ENCODE data around the gene COL23A1.

The COL23A1 gene

DNA sequence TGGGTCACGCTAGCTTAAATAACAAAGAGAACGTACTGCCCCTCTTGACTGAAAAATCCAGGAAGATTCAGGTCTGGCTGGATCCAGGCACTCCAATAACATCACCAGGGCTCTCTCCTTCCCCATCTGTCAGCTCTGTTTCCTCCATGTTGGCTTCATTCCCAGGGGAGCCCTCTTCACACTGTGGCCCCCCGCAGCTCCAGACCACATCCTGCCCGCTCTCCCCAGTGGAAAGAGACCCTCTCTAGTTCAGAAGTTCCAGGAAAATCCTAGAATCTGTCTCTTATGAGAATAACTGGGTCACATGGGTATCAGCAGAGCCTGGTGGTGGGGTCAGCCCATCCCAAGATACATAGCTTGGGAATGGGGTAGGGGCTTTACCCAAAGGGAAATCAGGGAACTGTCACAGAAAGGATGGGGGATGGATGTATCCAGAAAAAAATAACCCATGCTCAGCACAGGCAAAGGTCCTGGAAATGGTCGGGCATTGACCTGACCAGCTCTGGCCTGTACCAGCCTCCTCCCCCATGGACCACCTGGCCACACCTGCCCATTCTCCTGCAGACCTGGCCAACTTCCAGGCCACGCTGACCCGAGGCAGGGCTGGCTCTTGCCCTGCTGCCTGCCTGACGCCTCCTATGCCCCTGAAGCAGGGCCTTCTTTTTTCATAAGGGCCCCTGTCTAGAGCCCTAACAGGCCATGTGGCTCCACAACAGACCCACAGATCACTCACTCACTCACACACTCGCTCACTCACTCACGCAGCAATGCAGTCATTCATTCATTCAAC is 65.9 kb downstream of the COL23A1 start:
- WGBS, 2 donors (ENCODE audit: extremely low coverage in 2 of 2, insufficient read length in 2 of 2, insufficient replicate concordance in 1 of 2): no CpG with 5 or more reads among the region's 10 CpGs
- no peaks in the 10 kb centered on the region for H3K36me3 ChIP-seq (replicated peaks in 1 of 2; ENCODE audit: control insufficient read depth in 2 of 2, insufficient read depth in 2 of 2, low read length in 2 of 2)
- H3K4me1 ChIP-seq (ENCODE audit: control insufficient read depth in 2 of 2, insufficient read depth in 1 of 2, low read depth in 1 of 2, low read length in 2 of 2): peaks cover 10 to 13% of the 10 kb centered on the region in 2 donors
- no peak overlapping the region for H3K4me2 ChIP-seq (ENCODE audit: insufficient read depth, low read length, poor library complexity, severe bottlenecking)
- H2BK15ac ChIP-seq (ENCODE audit: low read length): no peak overlapping the region
- no peak overlapping the region for H2BK120ac ChIP-seq (ENCODE audit: low read depth, low read length)
- no peaks in the 10 kb centered on the region for H3K79me1 ChIP-seq (ENCODE audit: low read depth, low read length)
- H3K23ac ChIP-seq (ENCODE audit: low read depth, low read length, poor library complexity): no peak overlapping the region
- H2AFZ ChIP-seq (ENCODE audit: low read length): no peak overlapping the region
- no peaks in the 10 kb centered on the region for H3K27me3 ChIP-seq (ENCODE audit: control insufficient read depth in 3 of 3, insufficient read depth in 3 of 3, low read depth in 1 of 3, low read length in 3 of 3)
- no peak overlapping the region for H4K8ac ChIP-seq (ENCODE audit: low read depth, low read length)
- no peak overlapping the region for H3K4ac ChIP-seq (ENCODE audit: low read length)
- H3K9me3 ChIP-seq (replicated peaks in 1 of 2; ENCODE audit: control insufficient read depth in 2 of 2, insufficient read depth in 1 of 2, low read depth in 1 of 2, low read length in 2 of 2): peaks cover 2 to 10% of the 10 kb centered on the region in 2 donors
- no peak overlapping the region for H4K91ac ChIP-seq (ENCODE audit: low read depth, low read length, poor library complexity)
- peak overlapping the region; percentile 32 for H2BK5ac ChIP-seq (ENCODE audit: low read length)
- DNase-seq (ENCODE audit: low spot score): no peak
- H3K18ac ChIP-seq (ENCODE audit: low read length): no peak overlapping the region
- H3K27ac ChIP-seq (replicated peaks; ENCODE audit: low read length): no peak overlapping the region
- no peak overlapping the region for H3K14ac ChIP-seq (ENCODE audit: low read length)
- H3K9ac ChIP-seq (ENCODE audit: low read depth, low read length, poor library complexity): no peak overlapping the region
- no peak overlapping the region for H2AK5ac ChIP-seq (ENCODE audit: low read depth, low read length)
- no peak overlapping the region for H2BK12ac ChIP-seq (ENCODE audit: low read length)
- no peak overlapping the region for H3K4me3 ChIP-seq (ENCODE audit: low read length in 2 of 2)

DNA sequence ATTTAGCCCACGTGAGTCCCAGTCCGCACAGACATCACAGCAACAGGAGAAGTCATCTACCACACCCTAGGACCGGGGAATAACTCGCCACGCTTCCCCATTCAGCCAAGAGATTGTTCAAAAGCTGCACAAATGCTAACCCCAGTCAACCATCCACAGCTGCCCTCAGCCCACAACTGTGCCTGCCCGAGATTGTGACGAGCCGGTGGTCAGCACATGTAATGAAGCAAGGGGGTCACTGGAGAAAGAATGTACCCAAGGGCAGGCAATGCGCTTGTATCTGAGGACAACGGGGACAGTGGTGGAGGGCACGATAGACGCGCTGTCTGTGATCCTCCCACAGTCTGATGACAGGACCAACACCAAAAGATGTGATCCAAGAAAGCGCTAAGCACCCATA is 67.8 kb downstream of the COL23A1 start:
- WGBS, 2 donors (ENCODE audit: extremely low coverage in 2 of 2, insufficient read length in 2 of 2, insufficient replicate concordance in 1 of 2): no CpG with 5 or more reads among the region's 14 CpGs

DNA sequence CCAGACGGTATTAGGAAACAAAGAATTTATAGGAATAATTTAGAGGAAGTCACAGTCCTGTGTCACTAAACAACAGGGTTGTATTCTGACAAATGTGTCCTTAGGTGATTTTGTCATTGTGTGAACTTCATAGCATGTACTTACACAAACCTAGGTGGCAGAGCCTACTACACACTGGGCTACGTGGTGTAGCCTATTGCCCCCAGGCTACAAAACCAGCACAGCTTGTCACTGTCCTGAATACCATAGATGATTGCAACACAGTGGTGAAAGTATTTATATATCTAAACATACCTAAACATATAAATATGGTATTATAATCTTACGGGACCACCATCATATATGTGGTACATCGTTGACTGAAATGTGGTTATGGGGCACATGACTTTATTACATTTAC is 69.3 kb downstream of the COL23A1 start:
- no peak for DNase-seq (ENCODE audit: low spot score)

More for the DNA sequence above, 67.8 kb downstream of the COL23A1 start:
- H2BK15ac ChIP-seq (ENCODE audit: low read length): no peak overlapping the region
- no peak overlapping the region for H3K14ac ChIP-seq (ENCODE audit: low read length)
- H2BK12ac ChIP-seq (ENCODE audit: low read length): no peak overlapping the region
- no peak overlapping the region for H3K23ac ChIP-seq (ENCODE audit: low read depth, low read length, poor library complexity)
- H3K4me1 ChIP-seq (ENCODE audit: control insufficient read depth in 2 of 2, insufficient read depth in 1 of 2, low read depth in 1 of 2, low read length in 2 of 2): peaks cover 10 to 13% of the 10 kb centered on the region in 2 donors
- no peak overlapping the region for H3K18ac ChIP-seq (ENCODE audit: low read length)
- no peak overlapping the region for H3K27ac ChIP-seq (replicated peaks; ENCODE audit: low read length)
- no peak for DNase-seq (ENCODE audit: low spot score)
- H3K9me3 ChIP-seq (replicated peaks in 1 of 2; ENCODE audit: control insufficient read depth in 2 of 2, insufficient read depth in 1 of 2, low read depth in 1 of 2, low read length in 2 of 2): peaks cover 4 to 13% of the 10 kb centered on the region in 2 donors
- H2BK120ac ChIP-seq (ENCODE audit: low read depth, low read length): no peak overlapping the region
- H3K4ac ChIP-seq (ENCODE audit: low read length): no peak overlapping the region
- H3K9ac ChIP-seq (ENCODE audit: low read depth, low read length, poor library complexity): no peak overlapping the region
- no peak overlapping the region for H2AK5ac ChIP-seq (ENCODE audit: low read depth, low read length)
- no peak overlapping the region for H4K8ac ChIP-seq (ENCODE audit: low read depth, low read length)
- H2AFZ ChIP-seq (ENCODE audit: low read length): no peak overlapping the region
- no peaks in the 10 kb centered on the region for H3K79me1 ChIP-seq (ENCODE audit: low read depth, low read length)
- H3K4me2 ChIP-seq (ENCODE audit: insufficient read depth, low read length, poor library complexity, severe bottlenecking): no peak overlapping the region
- H2BK5ac ChIP-seq (ENCODE audit: low read length): no peak overlapping the region
- no peaks in the 10 kb centered on the region for H3K36me3 ChIP-seq (replicated peaks in 1 of 2; ENCODE audit: control insufficient read depth in 2 of 2, insufficient read depth in 2 of 2, low read length in 2 of 2)
- no peak overlapping the region for H4K91ac ChIP-seq (ENCODE audit: low read depth, low read length, poor library complexity)
- H3K27me3 ChIP-seq (ENCODE audit: control insufficient read depth in 3 of 3, insufficient read depth in 3 of 3, low read depth in 1 of 3, low read length in 3 of 3): no peaks in the 10 kb centered on the region
- peak overlapping the region in 1 of 2 donors; percentile 32 for H3K4me3 ChIP-seq (ENCODE audit: low read length in 2 of 2)

DNA sequence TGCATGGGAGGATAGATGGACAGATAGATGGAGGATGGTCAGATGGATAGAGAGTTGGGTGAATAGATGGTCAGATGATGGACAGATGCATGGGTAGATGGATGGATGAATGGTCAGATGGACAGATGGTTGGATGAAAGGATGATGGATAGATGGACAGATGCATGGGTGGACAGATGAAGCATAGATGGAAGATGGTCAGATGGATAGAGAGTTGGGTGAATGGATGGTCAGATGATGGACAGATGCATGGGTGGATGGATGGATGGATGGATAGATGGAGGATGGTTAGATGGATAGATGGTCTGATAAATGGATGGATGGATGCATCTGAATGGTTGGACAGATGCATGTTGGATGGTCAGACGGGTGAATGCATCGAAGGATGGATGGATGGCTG is 70.4 kb downstream of the COL23A1 start:
- H3K9me3 ChIP-seq (replicated peaks in 1 of 2; ENCODE audit: control insufficient read depth in 2 of 2, insufficient read depth in 1 of 2, low read depth in 1 of 2, low read length in 2 of 2): peaks cover 4 to 9% of the 10 kb centered on the region in 2 donors

More for the DNA sequence above, 69.3 kb downstream of the COL23A1 start:
- Histone ChIP-seq H2BK15ac (ENCODE audit: low read length) (no peak overlapping the region), H4K8ac (ENCODE audit: low read depth, low read length) (no peak overlapping the region), H3K27me3 (ENCODE audit: control insufficient read depth in 3 of 3, insufficient read depth in 3 of 3, low read depth in 1 of 3, low read length in 3 of 3) (no peaks in the 10 kb centered on the region), H3K4me3 (ENCODE audit: low read length in 2 of 2) (no peak overlapping the region), H3K14ac (ENCODE audit: low read length) (no peak overlapping the region), H2AK5ac (ENCODE audit: low read depth, low read length) (no peak overlapping the region), H3K79me1 (ENCODE audit: low read depth, low read length) (no peaks in the 10 kb centered on the region), H3K36me3 (replicated peaks in 1 of 2; ENCODE audit: control insufficient read depth in 2 of 2, insufficient read depth in 2 of 2, low read length in 2 of 2) (no peaks in the 10 kb centered on the region), H2BK12ac (ENCODE audit: low read length) (no peak overlapping the region), H2AFZ (ENCODE audit: low read length) (no peak overlapping the region), H3K4ac (ENCODE audit: low read length) (no peak overlapping the region), H4K91ac (ENCODE audit: low read depth, low read length, poor library complexity) (no peak overlapping the region), H3K4me2 (ENCODE audit: insufficient read depth, low read length, poor library complexity, severe bottlenecking) (no peak overlapping the region), H3K23ac (ENCODE audit: low read depth, low read length, poor library complexity) (no peak overlapping the region), H2BK120ac (ENCODE audit: low read depth, low read length) (no peak overlapping the region), H3K9me3 (replicated peaks in 1 of 2; ENCODE audit: control insufficient read depth in 2 of 2, insufficient read depth in 1 of 2, low read depth in 1 of 2, low read length in 2 of 2) (peaks cover 4 to 12% of the 10 kb centered on the region in 2 donors), H2BK5ac (ENCODE audit: low read length) (no peak overlapping the region), H3K4me1 (ENCODE audit: control insufficient read depth in 2 of 2, insufficient read depth in 1 of 2, low read depth in 1 of 2, low read length in 2 of 2) (peaks cover 0 to under 1% of the 10 kb centered on the region in 2 donors), H3K9ac (ENCODE audit: low read depth, low read length, poor library complexity) (no peak overlapping the region), H3K18ac (ENCODE audit: low read length) (no peak overlapping the region), H3K27ac (replicated peaks; ENCODE audit: low read length) (no peak overlapping the region)
- no CpG with 5 or more reads among the region's 4 CpGs for WGBS, 2 donors (ENCODE audit: extremely low coverage in 2 of 2, insufficient read length in 2 of 2, insufficient replicate concordance in 1 of 2)

More for the DNA sequence above, 70.4 kb downstream of the COL23A1 start:
- no peaks in the 10 kb centered on the region for H3K36me3 ChIP-seq (replicated peaks in 1 of 2; ENCODE audit: control insufficient read depth in 2 of 2, insufficient read depth in 2 of 2, low read length in 2 of 2)
- no peak overlapping the region for H2AK5ac ChIP-seq (ENCODE audit: low read depth, low read length)
- H4K8ac ChIP-seq (ENCODE audit: low read depth, low read length): no peak overlapping the region
- no peak overlapping the region for H3K18ac ChIP-seq (ENCODE audit: low read length)
- no peak overlapping the region for H4K91ac ChIP-seq (ENCODE audit: low read depth, low read length, poor library complexity)
- no CpG with 5 or more reads among the region's 2 CpGs for WGBS, 2 donors (ENCODE audit: extremely low coverage in 2 of 2, insufficient read length in 2 of 2, insufficient replicate concordance in 1 of 2)
- no peaks in the 10 kb centered on the region for H3K4me1 ChIP-seq (ENCODE audit: control insufficient read depth in 2 of 2, insufficient read depth in 1 of 2, low read depth in 1 of 2, low read length in 2 of 2)
- H3K23ac ChIP-seq (ENCODE audit: low read depth, low read length, poor library complexity): no peak overlapping the region
- H3K27ac ChIP-seq (replicated peaks; ENCODE audit: low read length): no peak overlapping the region
- no peak overlapping the region for H3K4me2 ChIP-seq (ENCODE audit: insufficient read depth, low read length, poor library complexity, severe bottlenecking)
- H3K4ac ChIP-seq (ENCODE audit: low read length): no peak overlapping the region
- H3K27me3 ChIP-seq (ENCODE audit: control insufficient read depth in 3 of 3, insufficient read depth in 3 of 3, low read depth in 1 of 3, low read length in 3 of 3): no peaks in the 10 kb centered on the region
- no peak for DNase-seq (ENCODE audit: low spot score)
- no peak overlapping the region for H2BK12ac ChIP-seq (ENCODE audit: low read length)
- no peak overlapping the region for H3K9ac ChIP-seq (ENCODE audit: low read depth, low read length, poor library complexity)
- H3K14ac ChIP-seq (ENCODE audit: low read length): no peak overlapping the region
- H3K4me3 ChIP-seq (ENCODE audit: low read length in 2 of 2): no peak overlapping the region
- no peaks in the 10 kb centered on the region for H3K79me1 ChIP-seq (ENCODE audit: low read depth, low read length)
- no peak overlapping the region for H2BK5ac ChIP-seq (ENCODE audit: low read length)
- H2AFZ ChIP-seq (ENCODE audit: low read length): no peak overlapping the region
- no peak overlapping the region for H2BK15ac ChIP-seq (ENCODE audit: low read length)
- H2BK120ac ChIP-seq (ENCODE audit: low read depth, low read length): no peak overlapping the region

Measured in neuronal stem cell (in vitro differentiated cells).